Prostate gland (tissue), 2 donors: Measurements from ENCODE around the gene FKBP14.

Experiments used
- POLR2A ChIP-seq: fragments of 450-650 bp; IDR thresholded peaks from one replicate; pipeline ENCODE4 v1.6.1; 2016; ENCODE audit warnings: antibody characterized with exemption, mild to moderate bottlenecking
- TF ChIP-seq, protein P1 (sequence below), 4 experiments: fragments of 200-600 bp in 2 of 4; fragments of 450-650 bp in 2 of 4; sonication (generic) in 2 of 4; IDR thresholded peaks; 1 replicate in 3 of 4; 2 replicates in 1 of 4; pipeline ENCODE4 v1.5.1; 2016 to 2019; ENCODE audit warnings: antibody characterized with exemption in 4 of 4, mild to moderate bottlenecking in 2 of 4, moderate library complexity in 2 of 4

DNA sequence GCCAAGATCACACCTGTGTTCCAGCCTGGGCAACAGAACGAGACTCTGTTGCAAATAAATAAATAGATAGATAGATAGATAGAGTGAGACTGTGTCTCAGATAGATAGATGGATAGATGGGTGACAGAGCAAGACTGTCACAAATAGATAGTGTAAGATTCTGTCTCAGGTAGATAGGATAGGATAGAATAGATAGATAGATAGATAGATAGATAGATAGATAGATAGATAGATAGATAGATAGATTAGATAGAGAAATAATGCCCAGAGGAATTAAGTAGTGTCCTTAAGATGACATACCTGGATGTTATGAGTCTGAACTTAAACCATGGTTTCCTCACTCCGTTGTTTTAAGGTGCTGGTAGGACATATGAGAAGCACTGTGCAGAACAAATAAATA lies 9.7 kb upstream of the FKBP14 start:
- TF ChIP-seq, protein P1, sequence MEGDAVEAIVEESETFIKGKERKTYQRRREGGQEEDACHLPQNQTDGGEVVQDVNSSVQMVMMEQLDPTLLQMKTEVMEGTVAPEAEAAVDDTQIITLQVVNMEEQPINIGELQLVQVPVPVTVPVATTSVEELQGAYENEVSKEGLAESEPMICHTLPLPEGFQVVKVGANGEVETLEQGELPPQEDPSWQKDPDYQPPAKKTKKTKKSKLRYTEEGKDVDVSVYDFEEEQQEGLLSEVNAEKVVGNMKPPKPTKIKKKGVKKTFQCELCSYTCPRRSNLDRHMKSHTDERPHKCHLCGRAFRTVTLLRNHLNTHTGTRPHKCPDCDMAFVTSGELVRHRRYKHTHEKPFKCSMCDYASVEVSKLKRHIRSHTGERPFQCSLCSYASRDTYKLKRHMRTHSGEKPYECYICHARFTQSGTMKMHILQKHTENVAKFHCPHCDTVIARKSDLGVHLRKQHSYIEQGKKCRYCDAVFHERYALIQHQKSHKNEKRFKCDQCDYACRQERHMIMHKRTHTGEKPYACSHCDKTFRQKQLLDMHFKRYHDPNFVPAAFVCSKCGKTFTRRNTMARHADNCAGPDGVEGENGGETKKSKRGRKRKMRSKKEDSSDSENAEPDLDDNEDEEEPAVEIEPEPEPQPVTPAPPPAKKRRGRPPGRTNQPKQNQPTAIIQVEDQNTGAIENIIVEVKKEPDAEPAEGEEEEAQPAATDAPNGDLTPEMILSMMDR (IDR thresholded peaks at IDR 0.05) = no peak
- no peak for TF ChIP-seq POLR2A
